ENCODE data around the gene SLC18A3.

DNA sequence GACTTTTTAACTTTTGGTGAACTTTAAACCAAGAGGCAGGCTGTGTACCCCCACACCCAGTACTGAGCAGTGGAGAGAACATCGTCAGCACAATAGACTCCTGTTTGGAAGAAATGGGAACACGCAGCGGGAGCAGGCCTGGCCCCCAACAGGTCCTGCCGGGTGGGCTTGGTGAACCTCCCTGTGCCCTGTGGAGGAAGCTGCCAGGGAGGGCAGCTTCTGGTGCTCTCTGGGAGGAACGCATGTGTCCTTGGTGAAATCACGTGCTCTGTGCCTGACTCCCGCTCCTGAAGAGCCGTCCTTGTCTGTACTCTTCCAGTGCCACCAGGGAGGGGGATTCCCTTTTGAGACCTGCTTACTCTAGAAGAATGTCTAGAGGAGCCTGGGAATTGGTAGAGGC lies 35.3 kb downstream of the SLC18A3 start:
- TF ChIP-seq, protein P1, sequence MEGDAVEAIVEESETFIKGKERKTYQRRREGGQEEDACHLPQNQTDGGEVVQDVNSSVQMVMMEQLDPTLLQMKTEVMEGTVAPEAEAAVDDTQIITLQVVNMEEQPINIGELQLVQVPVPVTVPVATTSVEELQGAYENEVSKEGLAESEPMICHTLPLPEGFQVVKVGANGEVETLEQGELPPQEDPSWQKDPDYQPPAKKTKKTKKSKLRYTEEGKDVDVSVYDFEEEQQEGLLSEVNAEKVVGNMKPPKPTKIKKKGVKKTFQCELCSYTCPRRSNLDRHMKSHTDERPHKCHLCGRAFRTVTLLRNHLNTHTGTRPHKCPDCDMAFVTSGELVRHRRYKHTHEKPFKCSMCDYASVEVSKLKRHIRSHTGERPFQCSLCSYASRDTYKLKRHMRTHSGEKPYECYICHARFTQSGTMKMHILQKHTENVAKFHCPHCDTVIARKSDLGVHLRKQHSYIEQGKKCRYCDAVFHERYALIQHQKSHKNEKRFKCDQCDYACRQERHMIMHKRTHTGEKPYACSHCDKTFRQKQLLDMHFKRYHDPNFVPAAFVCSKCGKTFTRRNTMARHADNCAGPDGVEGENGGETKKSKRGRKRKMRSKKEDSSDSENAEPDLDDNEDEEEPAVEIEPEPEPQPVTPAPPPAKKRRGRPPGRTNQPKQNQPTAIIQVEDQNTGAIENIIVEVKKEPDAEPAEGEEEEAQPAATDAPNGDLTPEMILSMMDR (IDR thresholded peaks at IDR 0.05 in 2 of 3, conservative IDR thresholded peaks at IDR 0.05 in 1 of 3; ENCODE audit: borderline replicate concordance in 1 of 3, insufficient read depth in 1 of 3, low read depth in 2 of 3, low read length in 2 of 3): no peak
- TF ChIP-seq POLR2A (IDR thresholded peaks at IDR 0.05; ENCODE audit: borderline replicate concordance, extremely low read depth, insufficient read depth, insufficient read length) (no peak), CEBPB (IDR thresholded peaks at IDR 0.05; ENCODE audit: low read depth) (no peak), EZH2 (IDR thresholded peaks at IDR 0.05) (no peak), POLR2AphosphoS5 (IDR thresholded peaks at IDR 0.05; ENCODE audit: low read depth, low read length) (no peak), SP1 (IDR thresholded peaks at IDR 0.05; ENCODE audit: low read depth) (no peak), JUND (IDR thresholded peaks at IDR 0.05) (no peak), ELF1 (IDR thresholded peaks at IDR 0.05; ENCODE audit: borderline replicate concordance, low read depth) (no peak), EZH2phosphoT487 (IDR thresholded peaks at IDR 0.05; ENCODE audit: borderline replicate concordance) (no peak), RAD21 (IDR thresholded peaks at IDR 0.05; ENCODE audit: low read depth) (no peak), MAX (IDR thresholded peaks at IDR 0.05) (no peak), SRF (IDR thresholded peaks at IDR 0.05; ENCODE audit: low read depth) (no peak)
- TF ChIP-seq, protein P2, sequence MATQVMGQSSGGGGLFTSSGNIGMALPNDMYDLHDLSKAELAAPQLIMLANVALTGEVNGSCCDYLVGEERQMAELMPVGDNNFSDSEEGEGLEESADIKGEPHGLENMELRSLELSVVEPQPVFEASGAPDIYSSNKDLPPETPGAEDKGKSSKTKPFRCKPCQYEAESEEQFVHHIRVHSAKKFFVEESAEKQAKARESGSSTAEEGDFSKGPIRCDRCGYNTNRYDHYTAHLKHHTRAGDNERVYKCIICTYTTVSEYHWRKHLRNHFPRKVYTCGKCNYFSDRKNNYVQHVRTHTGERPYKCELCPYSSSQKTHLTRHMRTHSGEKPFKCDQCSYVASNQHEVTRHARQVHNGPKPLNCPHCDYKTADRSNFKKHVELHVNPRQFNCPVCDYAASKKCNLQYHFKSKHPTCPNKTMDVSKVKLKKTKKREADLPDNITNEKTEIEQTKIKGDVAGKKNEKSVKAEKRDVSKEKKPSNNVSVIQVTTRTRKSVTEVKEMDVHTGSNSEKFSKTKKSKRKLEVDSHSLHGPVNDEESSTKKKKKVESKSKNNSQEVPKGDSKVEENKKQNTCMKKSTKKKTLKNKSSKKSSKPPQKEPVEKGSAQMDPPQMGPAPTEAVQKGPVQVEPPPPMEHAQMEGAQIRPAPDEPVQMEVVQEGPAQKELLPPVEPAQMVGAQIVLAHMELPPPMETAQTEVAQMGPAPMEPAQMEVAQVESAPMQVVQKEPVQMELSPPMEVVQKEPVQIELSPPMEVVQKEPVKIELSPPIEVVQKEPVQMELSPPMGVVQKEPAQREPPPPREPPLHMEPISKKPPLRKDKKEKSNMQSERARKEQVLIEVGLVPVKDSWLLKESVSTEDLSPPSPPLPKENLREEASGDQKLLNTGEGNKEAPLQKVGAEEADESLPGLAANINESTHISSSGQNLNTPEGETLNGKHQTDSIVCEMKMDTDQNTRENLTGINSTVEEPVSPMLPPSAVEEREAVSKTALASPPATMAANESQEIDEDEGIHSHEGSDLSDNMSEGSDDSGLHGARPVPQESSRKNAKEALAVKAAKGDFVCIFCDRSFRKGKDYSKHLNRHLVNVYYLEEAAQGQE (IDR thresholded peaks at IDR 0.05; ENCODE audit: low read depth): no peak

All from HCT116 (cell line).